Activated gamma-delta T cell treated with anti-CD3 and anti-CD28 coated beads, Interleukin-2, amount 50 U/mL, for 16 hours (primary cell): ENCODE measurements around the gene GREM1.

Experiments
- DNase-seq: peaks from one replicate; pipeline ENCODE4 v3.0.0-alpha.2; 2020; ENCODE audit warnings: low read depth

The GREM1 gene

GRCh38 chr15:32717426-32718226 is at the start of gene GREM1:
GREM1 (plus strand) TSS chr15:32718004; CDS start chr15:32730691, 12,687 bp downstream.
- DNase-seq, result no peak

GRCh38 chr15:32668942-32669341 is 48.9 kb upstream of the GREM1 start:
- no peak for DNase-seq

- DNase-seq, result no peak
Observed at GRCh38 chr15:32669896-32670611, 47.8 kb upstream of the GREM1 start.

- DNase-seq, result no peak
Observed at GRCh38 chr15:32670623-32671022, 47.2 kb upstream of the GREM1 start.

- no peak for DNase-seq
Observed at GRCh38 chr15:32671339-32672325, 46.2 kb upstream of the GREM1 start.

- no peak for DNase-seq
Observed at GRCh38 chr15:32674681-32675080, 43.1 kb upstream of the GREM1 start.

GRCh38 chr15:32675466-32675865 is 42.3 kb upstream of the GREM1 start:
- no peak for DNase-seq

- DNase-seq, result no peak
Observed at GRCh38 chr15:32676169-32676568, 41.6 kb upstream of the GREM1 start.

- no peak for DNase-seq
Observed at GRCh38 chr15:32677238-32677750, 40.5 kb upstream of the GREM1 start.

GRCh38 chr15:32679298-32679690 is 38.5 kb upstream of the GREM1 start:
- DNase-seq, result no peak

- DNase-seq, result no peak
Observed at GRCh38 chr15:32682569-32682968, 35.2 kb upstream of the GREM1 start.

- no peak for DNase-seq
Observed at GRCh38 chr15:32682977-32683630, 34.7 kb upstream of the GREM1 start.

GRCh38 chr15:32683906-32684584 is 33.8 kb upstream of the GREM1 start:
- no peak for DNase-seq

GRCh38 chr15:32685576-32685975 is 32.2 kb upstream of the GREM1 start:
- DNase-seq, result no peak

- DNase-seq, result no peak
Observed at GRCh38 chr15:32687556-32687955, 30.2 kb upstream of the GREM1 start.

- DNase-seq, result no peak
Observed at GRCh38 chr15:32688151-32688639, 29.6 kb upstream of the GREM1 start.

- no peak for DNase-seq
Observed at GRCh38 chr15:32690941-32691688, 26.7 kb upstream of the GREM1 start.

GRCh38 chr15:32691689-32692038 is 26.1 kb upstream of the GREM1 start:
- no peak for DNase-seq

- no peak for DNase-seq
Observed at GRCh38 chr15:32692286-32692685, 25.5 kb upstream of the GREM1 start.
